A549 (cell line): ENCODE measurements around the gene BBS4. TPM values are rescaled to one million over a fixed set of nuclear protein-coding genes. Genes with fewer than 3 reads are reported as not detected.
"Not testable (repeated sequence)": the region's sequence is repeated elsewhere in the genome, so short reads cannot be mapped to it uniquely, and the experiment has no call there.

Source experiments
- ATAC-seq, 2 experiments: fragments of 200-7000 bp in 1 of 2; fragments of >200 bp in 1 of 2; cut with Nextera tagmentation in 1 of 2; cut with Tn5 transposase in 1 of 2; 3 replicates each; pipeline versions ENCODE4 v1.8.0 to v1.9.1; 2018 to 2020; ENCODE audit warnings: mild to moderate bottlenecking in 1 of 2, moderate library complexity in 1 of 2
- CTCF ChIA-PET: fragments of 300-600 bp; sonication (Branson Sonifier 250); formaldehyde crosslinking; extraction: SDS; loops from one replicate; lab custom pipeline; 2021; ENCODE audit warnings: antibody characterized with exemption, inconsistent platforms; lab: Yijun Ruan, JAX
- POLR2A ChIA-PET: fragments of 350-600 bp; formaldehyde crosslinking; extraction: SDS; loops from one replicate; lab custom pipeline; 2021; ENCODE audit warnings: antibody characterized with exemption, inconsistent platforms; lab: Yijun Ruan, JAX
- DNase-seq, 2 experiments: peaks; one replicate each; pipeline versions ENCODE4 v3.0.0 to v3.0.0-alpha.2; 2011 to 2016; ENCODE audit warnings: low read depth in 1 of 2, low spot score in 1 of 2
- FAIRE-seq: peaks from 2 replicates; lab custom pipeline; 2011; peaks lifted over from hg19 to GRCh38; lab: Jason Lieb, UNC
- H3K27ac ChIP-seq, 2 experiments: fragments of >200 bp; sonication (Bioruptor Twin); formaldehyde crosslinking; 3 replicates each; pipeline ENCODE4 v1.5.1; 2016 to 2017
- H3K4me1 ChIP-seq: fragments of >200 bp; sonication (Bioruptor Twin); formaldehyde crosslinking; 3 replicates; pipeline ENCODE4 v1.6.1; 2016
- H3K4me2 ChIP-seq: fragments of >200 bp; sonication (Bioruptor Twin); formaldehyde crosslinking; 3 replicates; pipeline ENCODE4 v1.6.1; 2016
- H3K4me3 ChIP-seq: fragments of >200 bp; sonication (Bioruptor Twin); formaldehyde crosslinking; 3 replicates; pipeline ENCODE4 v1.5.1; 2016
- H3K9me3 ChIP-seq: fragments of >200 bp; sonication (Bioruptor Twin); formaldehyde crosslinking; 3 replicates; pipeline ENCODE4 v1.6.1; 2016
- BHLHE40 ChIP-seq: IDR thresholded peaks from 2 replicates; pipeline ENCODE4 v1.6.1; 2012; ENCODE audit warnings: low read depth, low read length, inconsistent platforms
- CHD4 ChIP-seq: fragments of 200-600 bp; sonication (generic); IDR thresholded peaks from 2 replicates; pipeline ENCODE4 v1.6.1; 2016; ENCODE audit warnings: antibody characterized with exemption, mild to moderate bottlenecking, borderline replicate concordance
- EHMT2 ChIP-seq: fragments of 200-600 bp; sonication (generic); IDR thresholded peaks from 2 replicates; pipeline ENCODE4 v1.6.1; 2016; ENCODE audit warnings: antibody characterized with exemption, low read depth, mild to moderate bottlenecking, moderate library complexity
- EP300 ChIP-seq, 2 experiments: fragments of >200 bp; sonication (Bioruptor Twin); formaldehyde crosslinking; IDR thresholded peaks; 2 replicates in 1 of 2; 3 replicates in 1 of 2; pipeline ENCODE4 v1.6.1; 2016 to 2017
- FOSL2 ChIP-seq, 2 experiments: fragments of 450-650 bp in 1 of 2; fragments of >200 bp in 1 of 2; sonication (Bioruptor Twin) in 1 of 2; formaldehyde crosslinking; IDR thresholded peaks; 2 replicates each; pipeline versions ENCODE4 v1.5.0 to v1.6.1; 2016 to 2020; ENCODE audit warnings: mild to moderate bottlenecking in 1 of 2, moderate library complexity in 1 of 2
- HDAC2 ChIP-seq: fragments of 200-600 bp; sonication (generic); IDR thresholded peaks from 2 replicates; pipeline ENCODE4 v1.6.1; 2016
- JUN ChIP-seq, 2 experiments: fragments of >200 bp; sonication (Bioruptor Twin); formaldehyde crosslinking; IDR thresholded peaks; 2 replicates in 1 of 2; 3 replicates in 1 of 2; pipeline ENCODE4 v1.6.1; 2016 to 2017
- JUNB ChIP-seq: fragments of >200 bp; sonication (Bioruptor Twin); formaldehyde crosslinking; IDR thresholded peaks from 2 replicates; pipeline ENCODE4 v1.6.1; 2016
- KDM5A ChIP-seq: fragments of 200-600 bp; sonication (generic); IDR thresholded peaks from 2 replicates; pipeline ENCODE4 v1.6.1; 2016; ENCODE audit warnings: antibody characterized with exemption, mild to moderate bottlenecking
- MAZ ChIP-seq: fragments of 150-350 bp; IDR thresholded peaks from 2 replicates; pipeline ENCODE4 v1.6.1; 2014; ENCODE audit warnings: antibody characterized with exemption, low read depth, low read length, borderline replicate concordance
- NR3C1 ChIP-seq: fragments of >200 bp; sonication (Bioruptor Twin); formaldehyde crosslinking; IDR thresholded peaks from 3 replicates; pipeline ENCODE4 v1.6.1; 2017
- RAD21 ChIP-seq, 2 experiments: fragments of >200 bp in 1 of 2; sonication (Bioruptor Twin) in 1 of 2; formaldehyde crosslinking in 1 of 2; IDR thresholded peaks in 1 of 2; conservative IDR thresholded peaks in 1 of 2; 2 replicates in 1 of 2; 3 replicates in 1 of 2; pipeline ENCODE4 v1.6.1; 2012 to 2018; ENCODE audit warnings: inconsistent platforms in 1 of 2
- RARB ChIP-seq: fragments of 250-450 bp; sonication (Bioruptor Pico); IDR thresholded peaks from 2 replicates; pipeline ENCODE4 v1.8.0; 2021; ENCODE audit warnings: mild to moderate bottlenecking, moderate library complexity
- SMC3 ChIP-seq: fragments of >200 bp; sonication (Bioruptor Twin); formaldehyde crosslinking; IDR thresholded peaks from 3 replicates; pipeline ENCODE4 v1.6.1; 2018; ENCODE audit warnings: inconsistent platforms
- TP53 ChIP-seq: fragments of 250-450 bp; sonication (Bioruptor Pico); IDR thresholded peaks from 2 replicates; pipeline ENCODE4 v1.5.0; 2021; ENCODE audit warnings: mild to moderate bottlenecking, moderate library complexity
- ZC3H11A ChIP-seq: fragments of 450-650 bp; IDR thresholded peaks from 2 replicates; pipeline ENCODE4 v1.6.1; 2014; ENCODE audit warnings: antibody characterized with exemption, mild to moderate bottlenecking
- WGBS: methylation state at CpG from one replicate; pipeline ENCODE4 v1.1.6; 2017; ENCODE audit errors: missing lambda C conversion rate; 5-methylcytosine and 5-hydroxymethylcytosine counted together
- polyA plus RNA-seq, 4 experiments: library from polyadenylated mRNA; depleted of rRNA in 3 of 4; stranded (reverse); fragments of >200 nt; fragmentation: RNase III in 1 of 4; extraction: RNeasy Plus Mini Kit Qiagen cat#74134 plus additional on column Dnase treatment in 1 of 4; gene quantifications; 2 replicates in 3 of 4; 3 replicates in 1 of 4; pipeline ENCODE4 v1.2.3, GENCODE V29; 2011 to 2017
- TF ChIP-seq, protein P1 (sequence below): fragments of 150-350 bp; IDR thresholded peaks from 2 replicates; pipeline ENCODE4 v1.6.1; 2014; ENCODE audit warnings: low read depth, mild to moderate bottlenecking, low read length
- TF ChIP-seq, protein P2 (sequence below): fragments of >200 bp; sonication (Bioruptor Twin); formaldehyde crosslinking; IDR thresholded peaks from 3 replicates; pipeline ENCODE4 v1.6.1; 2016
- TF ChIP-seq, protein P3 (sequence below): fragments of >200 bp; sonication (Bioruptor Twin); formaldehyde crosslinking; IDR thresholded peaks from 3 replicates; pipeline ENCODE4 v1.5.1; 2016

Gene BBS4
- polyA plus RNA-seq, 2 of the 4 experiments (the other 2 are of a cell fraction): 22.6 to 40.4 TPM

DNA sequence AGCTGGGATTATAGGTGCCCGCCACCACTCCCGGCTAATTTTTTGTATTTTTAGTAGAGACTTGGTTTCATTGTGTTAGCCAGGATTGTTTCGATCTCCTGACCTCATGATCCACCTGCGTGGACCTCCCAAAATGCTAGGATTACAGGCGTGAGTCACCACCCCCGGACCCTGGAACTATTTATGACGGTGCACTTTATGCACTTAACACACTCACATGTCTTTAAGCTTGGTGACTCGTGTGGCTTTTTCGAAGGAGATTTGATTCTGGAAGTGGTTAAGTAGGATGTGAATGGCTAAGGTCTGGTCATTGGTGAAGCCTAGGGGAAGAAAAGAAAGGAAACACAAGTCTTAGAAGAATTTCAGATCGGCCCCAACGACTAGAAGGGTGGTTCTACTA is 20.3 kb downstream of the BBS4 start:
- no peak for ATAC-seq
- no peak for TF ChIP-seq TP53
- TF ChIP-seq, protein P1, sequence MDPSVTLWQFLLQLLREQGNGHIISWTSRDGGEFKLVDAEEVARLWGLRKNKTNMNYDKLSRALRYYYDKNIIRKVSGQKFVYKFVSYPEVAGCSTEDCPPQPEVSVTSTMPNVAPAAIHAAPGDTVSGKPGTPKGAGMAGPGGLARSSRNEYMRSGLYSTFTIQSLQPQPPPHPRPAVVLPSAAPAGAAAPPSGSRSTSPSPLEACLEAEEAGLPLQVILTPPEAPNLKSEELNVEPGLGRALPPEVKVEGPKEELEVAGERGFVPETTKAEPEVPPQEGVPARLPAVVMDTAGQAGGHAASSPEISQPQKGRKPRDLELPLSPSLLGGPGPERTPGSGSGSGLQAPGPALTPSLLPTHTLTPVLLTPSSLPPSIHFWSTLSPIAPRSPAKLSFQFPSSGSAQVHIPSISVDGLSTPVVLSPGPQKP: no peak
- TF ChIP-seq ZC3H11A: no peak
- TF ChIP-seq, protein P2, sequence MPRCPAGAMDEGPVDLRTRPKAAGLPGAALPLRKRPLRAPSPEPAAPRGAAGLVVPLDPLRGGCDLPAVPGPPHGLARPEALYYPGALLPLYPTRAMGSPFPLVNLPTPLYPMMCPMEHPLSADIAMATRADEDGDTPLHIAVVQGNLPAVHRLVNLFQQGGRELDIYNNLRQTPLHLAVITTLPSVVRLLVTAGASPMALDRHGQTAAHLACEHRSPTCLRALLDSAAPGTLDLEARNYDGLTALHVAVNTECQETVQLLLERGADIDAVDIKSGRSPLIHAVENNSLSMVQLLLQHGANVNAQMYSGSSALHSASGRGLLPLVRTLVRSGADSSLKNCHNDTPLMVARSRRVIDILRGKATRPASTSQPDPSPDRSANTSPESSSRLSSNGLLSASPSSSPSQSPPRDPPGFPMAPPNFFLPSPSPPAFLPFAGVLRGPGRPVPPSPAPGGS: no peak
- no peak for TF ChIP-seq EP300 (IDR thresholded peaks at IDR 0.05)
- TF ChIP-seq BHLHE40: no peak
- TF ChIP-seq HDAC2: no peak
- no peak for TF ChIP-seq RARB (CRISPR knock-in tag)
- TF ChIP-seq FOSL2 (IDR thresholded peaks at IDR 0.05): no peak
- TF ChIP-seq FOSL2 (CRISPR knock-in tag; IDR thresholded peaks at IDR 0.05): no peak
- no peak for TF ChIP-seq JUNB
- TF ChIP-seq JUN (IDR thresholded peaks at IDR 0.05): no peak
- no peaks in the 10 kb centered on the region for H3K9me3 ChIP-seq
- H3K4me3 ChIP-seq: no peak overlapping the region
- ChIA-PET POLR2A (interaction anchor here (1.4 kb wide), 1 partner anchor 20 kb away, joined by 4 read pairs; the partner anchor contains the start of genes BBS4 and HIGD2B), CTCF (interaction anchor here (1.0 to 2.7 kb wide), 6 partner anchors 9 to 35 kb away, joined by 3 to 11 read pairs (median 4); no protein-coding TSS in a partner anchor)
- DNase-seq: peak in 1 of 2 experiments; percentile 9
- 0 out of 3 replicates have a peak, but pooled peaks cover 3% of the 10 kb centered on the region for H3K4me1 ChIP-seq
- no peak for FAIRE-seq
- no peak overlapping the region for H3K27ac ChIP-seq
- H3K4me2 ChIP-seq: no peak overlapping the region
- WGBS: 86% methylated on average over 11 of the region's 11 CpGs

DNA sequence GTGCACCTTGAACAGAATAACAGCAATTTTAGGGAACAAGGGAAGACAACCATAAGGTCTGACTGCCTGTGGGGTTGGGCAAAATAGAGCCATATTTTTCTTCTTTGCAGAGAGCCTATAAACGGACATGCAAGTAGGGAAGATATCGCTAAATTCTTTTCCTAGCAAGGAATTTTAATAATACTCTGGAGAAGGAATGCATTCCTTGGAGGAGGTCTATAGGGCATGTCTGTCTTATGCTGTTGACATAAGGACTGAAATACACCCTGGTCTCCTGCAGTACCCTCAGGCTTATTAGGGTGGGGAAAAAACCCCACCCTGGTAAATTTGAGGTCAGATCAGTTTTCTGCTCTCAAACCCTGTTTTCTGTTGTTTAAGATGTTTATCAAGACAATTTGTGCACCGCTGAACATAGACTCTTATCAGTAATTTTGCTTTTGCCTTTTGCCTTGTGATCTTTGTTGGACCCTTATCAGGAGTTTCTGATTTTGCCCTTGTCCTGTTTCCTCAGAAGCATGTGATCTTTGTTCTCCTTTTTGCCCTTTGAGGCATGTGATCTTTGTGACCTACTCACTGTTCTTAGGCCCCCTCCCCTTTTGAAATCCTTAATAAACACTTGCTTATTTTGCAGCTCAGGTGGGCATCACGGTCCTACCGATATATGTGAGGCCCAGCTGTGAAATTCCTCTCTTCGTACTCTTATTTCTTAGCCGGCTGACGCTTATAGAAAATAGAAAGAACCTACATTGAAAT is 22.7 kb downstream of the BBS4 start:
- H3K9me3 ChIP-seq, H3K4me2 ChIP-seq, H3K27ac ChIP-seq, DNase-seq, H3K4me1 ChIP-seq, POLR2A ChIA-PET, FAIRE-seq, ATAC-seq, H3K4me3 ChIP-seq: not testable (repeated sequence)
- CTCF ChIA-PET: interaction anchor here (1.2 to 3.1 kb wide), 3 partner anchors 13 to 32 kb away, joined by 5 to 14 read pairs (median 8); partner anchors contain the start of genes BBS4 and HIGD2B
- 90% methylated on average over 8 of the region's 8 CpGs for WGBS

DNA sequence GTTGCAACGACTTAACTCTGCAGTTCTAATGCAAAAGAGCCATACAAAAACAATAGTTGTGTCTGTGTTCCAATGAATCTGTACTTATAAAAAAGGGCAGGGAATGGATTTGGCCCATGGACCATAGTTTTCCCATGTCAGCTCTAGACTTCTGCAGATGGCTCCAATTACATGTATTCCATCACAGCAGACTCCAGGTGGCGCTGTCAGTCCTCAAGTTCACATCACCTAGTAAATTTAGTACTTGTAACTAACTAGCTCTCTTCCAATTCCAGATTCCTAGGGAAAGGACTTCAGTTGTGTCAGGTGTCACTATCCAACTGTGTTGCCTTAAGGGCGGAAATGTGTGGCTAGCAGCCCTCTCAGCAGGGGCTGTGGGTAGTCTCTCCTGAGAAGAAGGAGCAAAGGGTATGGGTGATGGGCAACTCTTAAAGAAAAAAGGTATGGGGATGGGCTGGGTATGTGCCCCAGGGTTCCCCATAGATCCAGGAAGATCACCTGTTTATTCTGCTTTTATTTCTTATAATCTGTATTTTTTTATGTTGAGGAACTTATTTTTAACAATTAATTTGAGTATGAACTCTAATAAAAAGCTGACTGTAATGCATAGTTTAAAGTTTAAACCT is 36.2 kb downstream of the BBS4 start:
- CTCF ChIA-PET: interaction anchor here (0.6 to 3.6 kb wide), 44 partner anchors 9 to 912 kb away, joined by 3 to 71 read pairs (median 5); partner anchors contain the start of genes ADPGK, BBS4 and HIGD2B
- Histone ChIP-seq H3K4me1 (no peaks in the 10 kb centered on the region), H3K4me2 (no peak overlapping the region), H3K4me3 (no peak overlapping the region), H3K9me3 (no peaks in the 10 kb centered on the region), H3K27ac (no peak overlapping the region)
- POLR2A ChIA-PET: no interaction called here
- TF ChIP-seq SMC3 (peak; percentile 69), JUN (IDR thresholded peaks at IDR 0.05) (no peak), CHD4 (no peak), EHMT2 (no peak), MAZ (no peak), KDM5A (no peak), NR3C1 (no peak), RAD21 (conservative IDR thresholded peaks at IDR 0.05 in 1 of 2, IDR thresholded peaks at IDR 0.05 in 1 of 2) (peak; percentile 73 to 74)
- TF ChIP-seq, protein P3, sequence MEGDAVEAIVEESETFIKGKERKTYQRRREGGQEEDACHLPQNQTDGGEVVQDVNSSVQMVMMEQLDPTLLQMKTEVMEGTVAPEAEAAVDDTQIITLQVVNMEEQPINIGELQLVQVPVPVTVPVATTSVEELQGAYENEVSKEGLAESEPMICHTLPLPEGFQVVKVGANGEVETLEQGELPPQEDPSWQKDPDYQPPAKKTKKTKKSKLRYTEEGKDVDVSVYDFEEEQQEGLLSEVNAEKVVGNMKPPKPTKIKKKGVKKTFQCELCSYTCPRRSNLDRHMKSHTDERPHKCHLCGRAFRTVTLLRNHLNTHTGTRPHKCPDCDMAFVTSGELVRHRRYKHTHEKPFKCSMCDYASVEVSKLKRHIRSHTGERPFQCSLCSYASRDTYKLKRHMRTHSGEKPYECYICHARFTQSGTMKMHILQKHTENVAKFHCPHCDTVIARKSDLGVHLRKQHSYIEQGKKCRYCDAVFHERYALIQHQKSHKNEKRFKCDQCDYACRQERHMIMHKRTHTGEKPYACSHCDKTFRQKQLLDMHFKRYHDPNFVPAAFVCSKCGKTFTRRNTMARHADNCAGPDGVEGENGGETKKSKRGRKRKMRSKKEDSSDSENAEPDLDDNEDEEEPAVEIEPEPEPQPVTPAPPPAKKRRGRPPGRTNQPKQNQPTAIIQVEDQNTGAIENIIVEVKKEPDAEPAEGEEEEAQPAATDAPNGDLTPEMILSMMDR: peak; percentile 94
- ATAC-seq (peak; percentile 84 to 90; a peak in 5 of 6 replicates), FAIRE-seq (no peak), DNase-seq (peak; percentile 57 to 80)
- WGBS: 24% methylated on average over 3 of the region's 3 CpGs
